ENCODE data around the gene MALRD1.

MALRD1 gene

GRCh38 chr10:19579761-19580545 lies 531.4 kb downstream of the MALRD1 start:
- no peak for DNase-seq

GRCh38 chr10:19580691-19581090 lies 532.1 kb downstream of the MALRD1 start:
- DNase-seq, result no peak

GRCh38 chr10:19588608-19589007 lies 540.0 kb downstream of the MALRD1 start:
- no peak for DNase-seq

GRCh38 chr10:19592276-19592675 lies 543.7 kb downstream of the MALRD1 start:
- DNase-seq, result no peak

GRCh38 chr10:19595212-19595845 lies 546.7 kb downstream of the MALRD1 start:
- no peak for DNase-seq

- no peak for DNase-seq
Observed at GRCh38 chr10:19605806-19606205, 557.2 kb downstream of the MALRD1 start.

- DNase-seq, result no peak
Observed at GRCh38 chr10:19606968-19607367, 558.4 kb downstream of the MALRD1 start.

GRCh38 chr10:19611775-19612174 lies 563.2 kb downstream of the MALRD1 start:
- no peak for DNase-seq

GRCh38 chr10:19616966-19617365 lies 568.4 kb downstream of the MALRD1 start:
- DNase-seq, result no peak

GRCh38 chr10:19620811-19621210 lies 572.2 kb downstream of the MALRD1 start:
- no peak for DNase-seq

- DNase-seq, result no peak
Observed at GRCh38 chr10:19623321-19623720, 574.7 kb downstream of the MALRD1 start.

GRCh38 chr10:19626156-19626555 lies 577.6 kb downstream of the MALRD1 start:
- no peak for DNase-seq

- DNase-seq, result peak; percentile 71
Observed at GRCh38 chr10:19628767-19629560, 580.4 kb downstream of the MALRD1 start.

GRCh38 chr10:19629567-19629966 lies 581.0 kb downstream of the MALRD1 start:
- DNase-seq, result peak; percentile 74

- no peak for DNase-seq
Observed at GRCh38 chr10:19634163-19634562, 585.6 kb downstream of the MALRD1 start.

GRCh38 chr10:19638182-19638895 lies 589.7 kb downstream of the MALRD1 start:
- no peak for DNase-seq

- no peak for DNase-seq
Observed at GRCh38 chr10:19638896-19639233, 590.3 kb downstream of the MALRD1 start.

GRCh38 chr10:19640566-19641263 lies 592.1 kb downstream of the MALRD1 start:
- no peak for DNase-seq

- no peak for DNase-seq
Observed at GRCh38 chr10:19651549-19651948, 602.9 kb downstream of the MALRD1 start.

- no peak for DNase-seq
Observed at GRCh38 chr10:19652750-19653149, 604.1 kb downstream of the MALRD1 start.

GRCh38 chr10:19653931-19654330 lies 605.3 kb downstream of the MALRD1 start:
- no peak for DNase-seq

- DNase-seq, result no peak
Observed at GRCh38 chr10:19654576-19654975, 606.0 kb downstream of the MALRD1 start.
